ENCODE data around the gene LRRC28.
"Not testable (repeated sequence)": the region's sequence is repeated elsewhere in the genome, so short reads cannot be mapped to it uniquely, and the experiment has no call there.

LRRC28 gene

DNA sequence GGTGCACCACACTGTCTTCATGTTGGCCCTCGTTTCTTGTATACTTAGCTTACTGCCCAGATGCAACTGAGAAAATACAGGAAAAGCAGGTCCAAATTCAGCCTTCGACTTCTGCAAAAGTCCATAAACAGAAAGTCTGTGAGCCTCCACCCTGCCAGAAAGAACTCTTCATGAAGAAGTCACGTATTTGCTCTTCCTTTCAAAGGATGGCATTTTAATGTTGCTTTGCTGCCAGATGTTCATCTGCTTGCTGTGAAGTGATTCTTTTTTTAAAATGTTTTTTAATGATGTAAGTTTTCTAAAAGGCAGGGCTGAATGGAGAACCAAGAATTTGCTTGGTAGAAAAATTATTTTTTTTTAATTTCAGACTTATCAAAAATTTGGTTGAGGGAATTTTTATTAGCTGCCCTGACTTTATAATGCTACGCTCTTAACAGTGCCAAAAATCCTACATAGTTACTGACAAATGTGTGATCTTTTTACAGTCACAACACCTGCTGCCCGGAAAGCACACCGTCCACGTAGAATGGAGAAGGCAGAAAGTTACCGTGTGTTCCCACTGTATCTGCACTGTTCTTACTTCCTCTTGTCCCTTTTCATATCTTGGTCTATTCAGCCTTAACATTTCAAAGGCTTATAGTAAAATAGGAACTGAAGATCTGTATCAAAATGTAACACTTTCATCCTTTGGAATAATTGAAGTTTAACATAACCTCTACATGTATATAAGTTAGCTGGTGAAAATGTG lies 136.3 kb downstream of the LRRC28 start:
- no peaks in the 10 kb centered on the region for H3K27me3 ChIP-seq (ENCODE audit: control insufficient read depth, insufficient read depth, low read length)
- H3K36me3 ChIP-seq (ENCODE audit: control insufficient read depth, insufficient read depth, low read length) = no peaks in the 10 kb centered on the region
- no peaks in the 10 kb centered on the region for H3K9me3 ChIP-seq (ENCODE audit: control insufficient read depth, insufficient read depth, low read length)
- no peak overlapping the region for H3K9ac ChIP-seq (ENCODE audit: low read depth, low read length)
- H3K4me3 ChIP-seq (ENCODE audit: low read depth, low read length) = no peak overlapping the region
- peaks cover 3% of the 10 kb centered on the region for H3K4me1 ChIP-seq (ENCODE audit: control insufficient read depth, insufficient read depth, low read length)

DNA sequence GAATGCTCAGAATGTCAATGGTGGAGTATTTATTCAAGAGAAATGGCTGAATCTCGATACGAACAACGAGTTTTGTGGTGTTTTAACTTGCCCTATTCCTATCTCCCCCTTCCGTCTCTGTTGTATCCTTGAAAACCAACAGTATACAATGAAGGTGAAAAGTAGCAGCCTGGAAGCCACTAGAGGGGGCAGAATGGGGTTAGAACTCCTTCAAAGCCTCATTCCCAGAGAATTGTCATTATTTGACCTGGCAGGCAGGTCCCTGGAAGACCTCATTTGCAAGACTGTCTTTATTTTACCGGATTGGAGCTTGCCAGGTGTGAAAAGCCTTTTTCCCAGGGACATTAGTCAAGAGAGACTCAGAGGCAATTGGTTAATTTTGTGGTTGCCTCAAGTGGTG lies 139.4 kb downstream of the LRRC28 start:
- no peak overlapping the region for H3K4me3 ChIP-seq (ENCODE audit: low read depth, low read length)
- H3K36me3 ChIP-seq (ENCODE audit: control insufficient read depth, insufficient read depth, low read length) = no peaks in the 10 kb centered on the region
- H3K27me3 ChIP-seq (ENCODE audit: control insufficient read depth, insufficient read depth, low read length) = no peaks in the 10 kb centered on the region
- H3K9ac ChIP-seq (ENCODE audit: low read depth, low read length) = no peak overlapping the region
- no peaks in the 10 kb centered on the region for H3K4me1 ChIP-seq (ENCODE audit: control insufficient read depth, insufficient read depth, low read length)
- H3K9me3 ChIP-seq (ENCODE audit: control insufficient read depth, insufficient read depth, low read length) = no peaks in the 10 kb centered on the region

DNA sequence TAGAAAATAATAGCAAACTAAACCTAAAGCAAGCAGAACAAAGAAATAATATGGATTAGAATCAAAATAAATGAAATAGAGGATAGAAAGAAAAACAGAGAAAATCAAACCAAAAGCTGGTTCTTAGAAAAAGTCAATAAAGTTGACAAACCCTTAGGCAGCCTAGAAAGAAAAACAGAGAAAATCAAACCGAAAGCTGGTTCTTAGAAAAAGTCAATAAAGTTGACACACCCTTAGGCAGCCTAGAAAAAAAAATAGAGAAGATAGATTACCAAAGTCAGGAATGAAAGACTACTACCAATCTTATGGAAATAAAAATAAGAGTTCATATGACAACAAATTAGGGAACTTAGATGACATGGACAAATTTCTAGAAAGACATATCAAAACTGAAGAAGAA lies 142.4 kb downstream of the LRRC28 start:
- H3K4me1 ChIP-seq (ENCODE audit: control insufficient read depth, insufficient read depth, low read length) = no peaks in the 10 kb centered on the region
- no peaks in the 10 kb centered on the region for H3K9me3 ChIP-seq (ENCODE audit: control insufficient read depth, insufficient read depth, low read length)
- no peak overlapping the region for H3K4me3 ChIP-seq (ENCODE audit: low read depth, low read length)
- no peaks in the 10 kb centered on the region for H3K27me3 ChIP-seq (ENCODE audit: control insufficient read depth, insufficient read depth, low read length)
- no peaks in the 10 kb centered on the region for H3K36me3 ChIP-seq (ENCODE audit: control insufficient read depth, insufficient read depth, low read length)
- no peak overlapping the region for H3K9ac ChIP-seq (ENCODE audit: low read depth, low read length)

DNA sequence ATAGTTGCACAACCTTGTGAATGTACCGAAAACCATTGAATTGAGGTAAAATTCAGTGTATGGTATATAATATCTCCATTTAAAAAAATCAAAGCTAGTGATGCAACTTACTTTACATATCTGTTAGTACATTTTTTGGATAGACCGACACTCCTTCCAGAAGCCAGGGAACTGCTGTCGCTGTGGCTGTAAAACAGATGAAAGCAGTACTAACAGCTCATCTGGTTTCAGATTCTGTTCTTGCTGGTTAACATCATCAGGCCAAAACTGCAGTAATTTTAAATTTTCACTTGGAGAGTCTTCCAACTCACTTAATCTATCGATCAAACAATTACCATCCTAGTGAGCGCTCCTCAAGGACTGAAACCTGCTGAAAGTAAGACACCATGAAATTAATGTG lies 145.1 kb downstream of the LRRC28 start:
- H3K4me3 ChIP-seq (ENCODE audit: low read depth, low read length) = no peak overlapping the region
- H3K9me3 ChIP-seq (ENCODE audit: control insufficient read depth, insufficient read depth, low read length) = no peaks in the 10 kb centered on the region
- no peaks in the 10 kb centered on the region for H3K27me3 ChIP-seq (ENCODE audit: control insufficient read depth, insufficient read depth, low read length)

DNA sequence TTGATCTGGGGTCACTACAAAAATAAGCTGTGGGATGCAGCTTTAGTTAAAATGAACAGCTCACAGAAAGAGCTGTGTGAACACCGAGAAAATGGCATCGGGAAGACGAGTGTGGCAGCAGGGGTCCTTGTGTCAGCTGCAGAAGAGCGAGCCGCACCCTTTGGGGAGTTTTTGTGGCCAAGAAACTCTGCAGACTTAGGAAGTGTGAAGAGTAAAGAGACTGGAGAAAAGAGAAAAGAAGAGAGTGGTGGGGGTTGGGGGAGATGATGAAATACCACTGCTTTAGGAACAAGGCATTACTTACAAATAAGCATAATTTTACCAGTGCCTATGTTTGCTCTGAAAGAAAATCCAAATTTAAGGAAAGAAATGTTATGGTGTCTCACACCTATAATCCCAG lies 147.8 kb downstream of the LRRC28 start:
- Histone ChIP-seq H3K4me3 (ENCODE audit: low read depth, low read length) (no peak overlapping the region), H3K9me3 (ENCODE audit: control insufficient read depth, insufficient read depth, low read length) (no peaks in the 10 kb centered on the region)

More for the DNA sequence above, 145.1 kb downstream of the LRRC28 start:
- H3K36me3 ChIP-seq (ENCODE audit: control insufficient read depth, insufficient read depth, low read length) = no peaks in the 10 kb centered on the region
- no peak overlapping the region for H3K9ac ChIP-seq (ENCODE audit: low read depth, low read length)
- H3K4me1 ChIP-seq (ENCODE audit: control insufficient read depth, insufficient read depth, low read length) = no peaks in the 10 kb centered on the region

DNA sequence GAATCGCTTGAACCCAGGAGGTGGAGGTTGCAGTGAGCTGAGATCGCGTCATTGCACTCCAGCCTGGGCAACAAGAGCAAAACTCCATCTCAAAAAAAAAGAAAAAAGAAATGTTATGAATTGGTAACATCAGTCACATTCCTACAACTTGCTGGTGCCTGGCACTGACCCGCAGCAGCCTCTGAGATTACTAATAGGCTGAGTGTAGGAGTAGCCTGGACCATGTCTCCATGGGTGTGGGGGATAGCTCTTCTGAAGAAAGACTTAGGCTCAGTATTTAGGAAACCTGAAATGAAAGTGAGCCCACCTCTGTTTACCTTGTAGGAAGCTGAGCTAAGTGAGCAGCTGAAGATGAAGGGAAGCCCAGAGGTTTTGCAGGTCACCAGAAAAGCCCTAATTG lies 148.3 kb downstream of the LRRC28 start:
- Histone ChIP-seq H3K9ac (ENCODE audit: low read depth, low read length) (no peak overlapping the region), H3K9me3 (ENCODE audit: control insufficient read depth, insufficient read depth, low read length) (no peaks in the 10 kb centered on the region), H3K4me3 (ENCODE audit: low read depth, low read length) (no peak overlapping the region), H3K27me3 (ENCODE audit: control insufficient read depth, insufficient read depth, low read length) (no peaks in the 10 kb centered on the region), H3K36me3 (ENCODE audit: control insufficient read depth, insufficient read depth, low read length) (no peaks in the 10 kb centered on the region), H3K4me1 (ENCODE audit: control insufficient read depth, insufficient read depth, low read length) (no peaks in the 10 kb centered on the region)

More for the DNA sequence above, 147.8 kb downstream of the LRRC28 start:
- Histone ChIP-seq H3K27me3 (ENCODE audit: control insufficient read depth, insufficient read depth, low read length) (no peaks in the 10 kb centered on the region), H3K4me1 (ENCODE audit: control insufficient read depth, insufficient read depth, low read length) (no peaks in the 10 kb centered on the region), H3K36me3 (ENCODE audit: control insufficient read depth, insufficient read depth, low read length) (no peaks in the 10 kb centered on the region), H3K9ac (ENCODE audit: low read depth, low read length) (no peak overlapping the region)

DNA sequence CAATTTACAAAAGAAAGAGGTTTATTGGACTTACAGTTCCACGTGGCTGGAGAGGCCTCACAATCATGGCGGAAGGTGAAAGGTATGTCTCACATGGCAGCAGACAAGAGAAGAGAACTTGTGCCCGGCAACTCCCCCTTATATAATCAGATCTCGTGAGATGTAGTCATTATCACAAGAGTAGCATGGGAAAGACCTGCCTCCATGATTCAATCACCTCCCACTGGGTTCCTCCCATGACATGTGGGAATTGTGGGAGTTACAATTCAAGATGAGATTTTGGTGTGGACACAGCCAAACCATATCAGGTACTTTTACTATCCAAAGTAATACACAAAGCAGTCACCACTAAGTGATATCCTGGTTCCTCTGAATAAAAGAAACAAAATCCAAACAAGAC lies 149.9 kb downstream of the LRRC28 start:
- not testable (repeated sequence) for H3K27me3 ChIP-seq (ENCODE audit: control insufficient read depth, insufficient read depth, low read length); H3K9ac ChIP-seq (ENCODE audit: low read depth, low read length); H3K9me3 ChIP-seq (ENCODE audit: control insufficient read depth, insufficient read depth, low read length); H3K36me3 ChIP-seq (ENCODE audit: control insufficient read depth, insufficient read depth, low read length); H3K4me3 ChIP-seq (ENCODE audit: low read depth, low read length); H3K4me1 ChIP-seq (ENCODE audit: control insufficient read depth, insufficient read depth, low read length)

DNA sequence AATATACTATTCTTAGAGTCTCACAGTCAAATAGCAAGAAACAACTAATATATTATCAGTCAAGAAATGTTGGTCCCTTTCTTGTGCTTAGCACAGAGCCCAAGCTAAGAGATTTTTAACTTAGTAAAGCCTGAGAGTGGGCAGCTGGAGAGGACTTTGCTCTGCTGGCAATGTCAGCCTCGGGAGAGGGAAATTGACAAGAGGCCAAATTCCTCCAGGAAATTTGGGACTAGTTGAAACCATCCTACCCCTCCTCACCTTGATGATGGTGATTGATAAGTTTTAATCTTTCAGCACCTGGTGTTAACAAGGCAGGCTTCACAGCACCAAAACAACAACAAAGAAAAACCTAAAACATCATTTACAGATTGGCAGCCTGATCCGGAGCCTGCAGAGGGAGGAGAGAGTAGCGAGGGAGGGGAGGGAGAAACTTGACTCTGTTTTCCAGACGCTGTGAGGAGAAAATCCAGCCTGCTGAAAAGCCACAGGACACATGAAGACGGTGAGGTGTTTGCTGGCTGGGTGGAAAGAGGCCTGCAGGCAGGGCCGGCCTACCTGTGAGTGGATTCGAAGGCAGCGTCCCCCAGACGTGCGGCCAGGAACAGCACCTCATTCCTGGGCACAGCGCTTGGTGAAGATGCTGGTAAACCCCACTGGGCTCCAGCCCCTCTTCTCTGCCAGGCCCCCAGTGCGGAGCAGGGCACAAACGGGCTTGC lies 150.9 kb downstream of the LRRC28 start:
- no peak overlapping the region for H3K9ac ChIP-seq (ENCODE audit: low read depth, low read length)
- H3K27me3 ChIP-seq (ENCODE audit: control insufficient read depth, insufficient read depth, low read length) = no peaks in the 10 kb centered on the region
- no peaks in the 10 kb centered on the region for H3K4me1 ChIP-seq (ENCODE audit: control insufficient read depth, insufficient read depth, low read length)
- no peaks in the 10 kb centered on the region for H3K36me3 ChIP-seq (ENCODE audit: control insufficient read depth, insufficient read depth, low read length)
- no peaks in the 10 kb centered on the region for H3K9me3 ChIP-seq (ENCODE audit: control insufficient read depth, insufficient read depth, low read length)
- no peak overlapping the region for H3K4me3 ChIP-seq (ENCODE audit: low read depth, low read length)

DNA sequence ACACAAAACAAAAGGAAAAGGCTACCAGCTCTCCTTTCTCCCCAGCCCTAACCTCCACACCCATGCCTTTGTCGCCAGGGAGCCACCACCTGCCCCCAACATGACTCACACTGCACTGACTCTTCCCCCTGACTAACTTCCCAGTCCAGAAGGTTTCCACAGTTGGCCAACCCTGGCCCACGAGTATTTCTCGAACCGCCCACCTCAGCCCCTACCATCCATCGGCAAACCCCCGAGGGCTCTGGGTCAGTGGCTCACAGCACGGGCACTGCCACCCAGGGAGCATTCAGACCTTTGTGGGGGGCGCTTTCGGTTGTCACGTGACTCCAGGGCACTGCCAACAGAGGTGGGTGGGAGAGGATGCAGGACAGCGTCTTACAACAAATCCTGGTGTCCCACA lies 152.3 kb downstream of the LRRC28 start:
- Histone ChIP-seq H3K4me1 (ENCODE audit: control insufficient read depth, insufficient read depth, low read length) (no peaks in the 10 kb centered on the region), H3K36me3 (ENCODE audit: control insufficient read depth, insufficient read depth, low read length) (no peaks in the 10 kb centered on the region), H3K9ac (ENCODE audit: low read depth, low read length) (no peak overlapping the region), H3K9me3 (ENCODE audit: control insufficient read depth, insufficient read depth, low read length) (no peaks in the 10 kb centered on the region), H3K27me3 (ENCODE audit: control insufficient read depth, insufficient read depth, low read length) (no peaks in the 10 kb centered on the region), H3K4me3 (ENCODE audit: low read depth, low read length) (no peak overlapping the region)

DNA sequence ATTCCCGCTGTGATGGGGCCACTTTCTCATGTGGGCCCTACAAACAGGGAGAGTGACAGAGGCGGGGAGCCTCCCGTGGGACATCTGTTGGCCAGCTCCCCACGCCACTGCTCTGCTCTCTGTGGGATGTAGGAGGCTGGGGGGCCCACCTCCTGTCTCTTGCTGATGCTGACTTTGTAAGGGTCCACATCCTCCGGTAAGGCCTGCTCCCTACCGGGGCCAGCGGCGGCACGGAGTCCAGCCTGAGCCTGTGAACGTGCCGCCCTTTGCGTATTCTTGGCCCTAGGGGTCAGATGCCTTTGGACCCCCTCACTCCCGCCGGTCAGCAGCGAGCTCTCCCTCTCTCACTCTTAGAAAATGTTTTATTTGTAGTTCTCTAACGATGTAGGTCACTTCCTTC lies 153.2 kb downstream of the LRRC28 start:
- H3K9ac ChIP-seq (ENCODE audit: low read depth, low read length) = no peak overlapping the region
- H3K27me3 ChIP-seq (ENCODE audit: control insufficient read depth, insufficient read depth, low read length) = no peaks in the 10 kb centered on the region
- H3K4me1 ChIP-seq (ENCODE audit: control insufficient read depth, insufficient read depth, low read length) = no peaks in the 10 kb centered on the region
- no peaks in the 10 kb centered on the region for H3K36me3 ChIP-seq (ENCODE audit: control insufficient read depth, insufficient read depth, low read length)
- no peaks in the 10 kb centered on the region for H3K9me3 ChIP-seq (ENCODE audit: control insufficient read depth, insufficient read depth, low read length)
- H3K4me3 ChIP-seq (ENCODE audit: low read depth, low read length) = no peak overlapping the region

DNA sequence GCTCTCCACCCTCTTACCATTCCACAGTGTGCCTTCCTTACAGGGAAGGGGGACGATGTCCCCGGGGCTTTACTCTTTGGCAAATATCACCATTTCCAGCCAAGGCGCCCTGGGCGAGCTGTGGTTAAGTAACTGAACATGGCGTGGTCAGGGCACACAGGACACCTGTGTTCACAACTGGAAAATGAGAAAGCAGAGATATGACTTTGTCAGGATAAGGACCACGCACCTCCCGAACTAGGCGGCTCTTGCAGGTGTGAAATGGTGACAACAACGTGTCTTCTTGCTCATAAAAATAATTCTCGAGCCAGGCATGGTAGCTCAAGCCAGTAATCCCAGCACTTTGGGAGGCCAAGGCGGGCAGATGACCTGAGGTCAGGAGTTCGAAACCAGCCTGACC lies 154.8 kb downstream of the LRRC28 start:
- Histone ChIP-seq H3K9me3 (ENCODE audit: control insufficient read depth, insufficient read depth, low read length) (no peaks in the 10 kb centered on the region), H3K27me3 (ENCODE audit: control insufficient read depth, insufficient read depth, low read length) (no peaks in the 10 kb centered on the region), H3K4me1 (ENCODE audit: control insufficient read depth, insufficient read depth, low read length) (no peaks in the 10 kb centered on the region), H3K9ac (ENCODE audit: low read depth, low read length) (no peak overlapping the region), H3K36me3 (ENCODE audit: control insufficient read depth, insufficient read depth, low read length) (no peaks in the 10 kb centered on the region), H3K4me3 (ENCODE audit: low read depth, low read length) (no peak overlapping the region)

All from iPS-15b (cell line).